K562 (cell line): ENCODE data around the gene TRUB1. TPM values are rescaled to one million over a fixed set of nuclear protein-coding genes. Genes with fewer than 3 reads are reported as not detected.

Source experiments
- ATAC-seq: fragments of 200-7000 bp; cut with Tn5 transposase; 3 replicates; pipeline ENCODE4 v1.9.1; 2020; ENCODE audit warnings: moderate library complexity
- BruUV-seq: library from RNA; stranded (reverse); fragments of 400-500 nt; replicated peaks from 2 replicates; lab custom pipeline; 2021; lab: Mats Ljungman, UMichigan
- CTCF ChIA-PET: fragments of 300-600 bp; formaldehyde crosslinking; extraction: SDS; loops from one replicate; lab custom pipeline; 2021; ENCODE audit warnings: low intra/inter-chr PET ratio; lab: Yijun Ruan, JAX
- POLR2A ChIA-PET: fragments of 300-600, 350-650 bp; sonication (Branson Sonifier 250); formaldehyde crosslinking; extraction: SDS; loops from one replicate; lab custom pipeline; 2021; ENCODE audit warnings: antibody characterized with exemption, inconsistent platforms; lab: Yijun Ruan, JAX
- DNase-seq, 4 experiments: peaks; one replicate each; pipeline versions ENCODE4 v3.0.0 to v3.0.0-alpha.2; 2011 to 2018; ENCODE audit warnings: low spot score in 3 of 4, mixed read lengths in 3 of 4; ENCODE audit errors: extremely low read depth in 1 of 4
- FAIRE-seq: peaks from 2 replicates; lab custom pipeline; 2011; peaks lifted over from hg19 to GRCh38; lab: Jason Lieb, UNC
- H2AFZ ChIP-seq: 2 replicates; pipeline ENCODE4 v1.6.0; 2011; ENCODE audit warnings: low read depth, low read length, control low read depth, inconsistent platforms
- H3K27ac ChIP-seq: fragments of 200-600 bp; 3 replicates; pipeline ENCODE4 v1.8.0; 2011; ENCODE audit warnings: low read depth, mild to moderate bottlenecking, control low read depth, inconsistent platforms, low read length, moderate library complexity, mixed read lengths; ENCODE audit errors: extremely low read depth
- H3K27me3 ChIP-seq, 2 experiments: fragments of 300-600 bp in 1 of 2; 2 replicates in 1 of 2; 3 replicates in 1 of 2; pipeline versions ENCODE4 v1.6.0 to v1.8.0; 2011; ENCODE audit warnings: inconsistent platforms in 2 of 2, low read length in 2 of 2, mild to moderate bottlenecking in 1 of 2, mixed read lengths in 1 of 2, moderate library complexity in 1 of 2; ENCODE audit not compliant: control insufficient read depth in 2 of 2, insufficient read depth in 2 of 2
- H3K36me3 ChIP-seq: fragments of 300-600 bp; 3 replicates; pipeline ENCODE4 v1.8.0; 2011; ENCODE audit warnings: mild to moderate bottlenecking, low read length, inconsistent platforms; ENCODE audit not compliant: control insufficient read depth, insufficient read depth
- H3K4me1 ChIP-seq, 2 experiments: fragments of 200-600 bp in 1 of 2; replicated peaks in 1 of 2; 2 replicates in 1 of 2; 3 replicates in 1 of 2; pipeline versions ENCODE4 v1.5.1 to v1.8.0; 2011; ENCODE audit warnings: inconsistent platforms in 2 of 2, low read length in 2 of 2, mild to moderate bottlenecking in 1 of 2, mixed read lengths in 1 of 2, moderate library complexity in 1 of 2; ENCODE audit not compliant: control insufficient read depth in 2 of 2, insufficient read depth in 2 of 2
- H3K4me2 ChIP-seq: 2 replicates; pipeline ENCODE4 v1.6.1; 2011; ENCODE audit warnings: low read length, control low read depth, inconsistent platforms, mixed read lengths; ENCODE audit not compliant: insufficient read depth
- H3K4me3 ChIP-seq: fragments of 200-600 bp; sonication (generic), shearing (Covaris generic); 2 replicates; pipeline ENCODE4 v1.5.1; 2016; ENCODE audit warnings: control low read depth, inconsistent platforms
- H3K79me2 ChIP-seq: fragments of 200-600 bp; 3 replicates; pipeline ENCODE4 v1.8.0; 2011; ENCODE audit warnings: low read length, inconsistent platforms; ENCODE audit not compliant: control insufficient read depth, insufficient read depth
- H3K9ac ChIP-seq, 2 experiments: 2 replicates each; pipeline versions ENCODE4 v1.6.0 to v1.6.1; 2011; ENCODE audit warnings: low read depth in 2 of 2, low read length in 2 of 2, control low read depth in 1 of 2, inconsistent platforms in 1 of 2, mild to moderate bottlenecking in 1 of 2, mixed read lengths in 1 of 2; ENCODE audit not compliant: insufficient read depth in 1 of 2
- H3K9me1 ChIP-seq: one replicate; pipeline ENCODE4 v1.6.0; 2011; ENCODE audit warnings: inconsistent platforms, mild to moderate bottlenecking, low read length, moderate library complexity; ENCODE audit not compliant: control insufficient read depth, insufficient read depth
- H3K9me3 ChIP-seq: replicated peaks from 2 replicates; pipeline ENCODE4 v1.5.1; 2011; ENCODE audit warnings: low read depth, low read length, inconsistent platforms; ENCODE audit not compliant: control insufficient read depth, insufficient read depth
- H4K20me1 ChIP-seq: replicated peaks from 2 replicates; pipeline ENCODE4 v1.6.1; 2011; ENCODE audit warnings: low read length, inconsistent platforms, mixed read lengths; ENCODE audit not compliant: control insufficient read depth, insufficient read depth
- CBX3 ChIP-seq, 2 experiments: IDR thresholded peaks; 1 replicate in 1 of 2; 2 replicates in 1 of 2; pipeline ENCODE4 v1.6.1; 2012; ENCODE audit warnings: inconsistent platforms in 2 of 2, low read length in 2 of 2, borderline replicate concordance in 1 of 2, control low read depth in 1 of 2
- CHD2 ChIP-seq: IDR thresholded peaks from 2 replicates; pipeline ENCODE4 v1.6.1; 2011; ENCODE audit warnings: low read depth, low read length
- COPS2 ChIP-seq: fragments of 450-650 bp; conservative IDR thresholded peaks from 2 replicates; pipeline ENCODE4 v1.6.1; 2016; ENCODE audit warnings: mild to moderate bottlenecking, moderate library complexity
- CXXC5 ChIP-seq: fragments of 250-450 bp; sonication (Bioruptor Pico); IDR thresholded peaks from 2 replicates; pipeline ENCODE4 v1.8.0; 2022; ENCODE audit warnings: inconsistent platforms, mild to moderate bottlenecking, moderate library complexity
- GABPB2 ChIP-seq: fragments of 250-450 bp; sonication (Bioruptor Pico); conservative IDR thresholded peaks from 2 replicates; pipeline ENCODE4 v1.5.1; 2021; ENCODE audit warnings: mild to moderate bottlenecking
- GTF2E2 ChIP-seq: fragments of 200-800 bp; sonication (Bioruptor generic); IDR thresholded peaks from 2 replicates; pipeline ENCODE4 v1.6.1; 2016; ENCODE audit warnings: missing genetic modification characterization, missing compliant biosample characterization
- MXI1 ChIP-seq: IDR thresholded peaks from 2 replicates; pipeline ENCODE4 v1.6.1; 2011; ENCODE audit warnings: low read depth, mild to moderate bottlenecking, improper control_type of control experiment, low read length
- NR1H2 ChIP-seq: sonication (generic); formaldehyde crosslinking; IDR thresholded peaks from 2 replicates; pipeline ENCODE4 v1.4.0; 2020; ENCODE audit warnings: mild to moderate bottlenecking, missing genetic modification reagents
- PRMT5 ChIP-seq: sonication (generic); formaldehyde crosslinking; IDR thresholded peaks from 2 replicates; pipeline ENCODE4 v1.5.0; 2020; ENCODE audit warnings: missing genetic modification reagents
- RBM34 ChIP-seq: fragments of 200-400 bp; formaldehyde crosslinking; IDR thresholded peaks from 2 replicates; pipeline ENCODE4 v1.6.1; 2018; ENCODE audit warnings: low read length, borderline replicate concordance; ENCODE audit not compliant: insufficient read depth
- SNIP1 ChIP-seq: fragments of 450-650 bp; IDR thresholded peaks from 2 replicates; pipeline ENCODE4 v1.7.1; 2017; ENCODE audit warnings: low read depth, mild to moderate bottlenecking
- SP2 ChIP-seq: IDR thresholded peaks from 2 replicates; pipeline ENCODE4 v1.6.1; 2011; ENCODE audit warnings: mild to moderate bottlenecking, low read depth, low read length, moderate library complexity; ENCODE audit not compliant: poor library complexity, severe bottlenecking; ENCODE audit errors: extremely low read depth
- ZNF239 ChIP-seq: fragments of 250-450 bp; sonication (Bioruptor Pico); IDR thresholded peaks from 2 replicates; pipeline ENCODE4 v1.4.0; 2020; ENCODE audit warnings: mild to moderate bottlenecking
- ZNF41 ChIP-seq: fragments of 250-450 bp; sonication (Bioruptor Pico); conservative IDR thresholded peaks from 2 replicates; pipeline ENCODE4 v1.4.0; 2020; ENCODE audit warnings: mild to moderate bottlenecking
- ZNF696 ChIP-seq: fragments of 250-450 bp; sonication (Bioruptor Pico); conservative IDR thresholded peaks from 2 replicates; pipeline ENCODE4 v1.4.0; 2020; ENCODE audit warnings: mild to moderate bottlenecking, moderate library complexity
- ZSCAN29 ChIP-seq: fragments of 450-650 bp; IDR thresholded peaks from 2 replicates; pipeline ENCODE4 v1.6.1; 2017
- WGBS: fragments of 100-300 bp; shearing (Covaris generic); methylation state at CpG from one replicate; pipeline ENCODE4 v1.1.6; 2016; ENCODE audit warnings: low coverage, mixed read lengths; ENCODE audit not compliant: insufficient coverage; ENCODE audit errors: missing lambda C conversion rate; 5-methylcytosine and 5-hydroxymethylcytosine counted together
- in situ Hi-C: fragments of 300-500 bp; cut with MboI; formaldehyde crosslinking; loops from 4 replicates; pipeline ENCODE4 v1.15.0; 2018; ENCODE audit warnings: inconsistent platforms, mixed read lengths
- intact Hi-C: fragments of 100-400 bp; cut with micrococcal nuclease; formaldehyde crosslinking; loops from 2 replicates; pipeline ENCODE4 v1.14.2; 2022
- polyA plus RNA-seq, 8 experiments: library from polyadenylated mRNA; depleted of rRNA in 4 of 8; stranded (reverse) in 5 of 8; unstranded in 3 of 8; fragments of >200 nt; fragmentation: Nextera tagmentation in 2 of 8; fragmentation: Illumina TruSeq in 1 of 8; extraction: Ambion mirVana in 2 of 8; extraction: Trizol in 1 of 8; gene quantifications; 2 replicates each; pipeline versions ENCODE4 v1.2.1 to v1.2.3, GENCODE V29; 2011 to 2014; ENCODE audit warnings: inconsistent platforms in 1 of 8, missing spikeins in 1 of 8
- total RNA-seq, 7 experiments: library from RNA; depleted of rRNA in 6 of 7; stranded (reverse); fragments of >200 nt in 6 of 7; fragmentation: Illumina TruSeq in 2 of 7; extraction: Trizol in 2 of 7; gene quantifications; 2 replicates each; pipeline versions ENCODE4 v1.2.1 to v1.2.3, GENCODE V29; 2011 to 2021; ENCODE audit warnings: low replicate concordance in 1 of 7
- TF ChIP-seq, protein P1 (sequence below), 2 experiments: fragments of 450-650 bp in 1 of 2; IDR thresholded peaks; 2 replicates each; pipeline ENCODE4 v1.6.1; 2011 to 2017; ENCODE audit warnings: low read depth in 2 of 2, antibody characterized with exemption in 1 of 2, borderline replicate concordance in 1 of 2, low read length in 1 of 2, mild to moderate bottlenecking in 1 of 2, mixed read lengths in 1 of 2; ENCODE audit not compliant: control insufficient read depth in 1 of 2

The TRUB1 gene
- total and polyA plus RNA-seq, 9 of the 15 experiments (the other 6 are each of a cell fraction or from before 2014, with no cell fraction given), result 4.6 to 16.5 (median 11.5) TPM

DNA sequence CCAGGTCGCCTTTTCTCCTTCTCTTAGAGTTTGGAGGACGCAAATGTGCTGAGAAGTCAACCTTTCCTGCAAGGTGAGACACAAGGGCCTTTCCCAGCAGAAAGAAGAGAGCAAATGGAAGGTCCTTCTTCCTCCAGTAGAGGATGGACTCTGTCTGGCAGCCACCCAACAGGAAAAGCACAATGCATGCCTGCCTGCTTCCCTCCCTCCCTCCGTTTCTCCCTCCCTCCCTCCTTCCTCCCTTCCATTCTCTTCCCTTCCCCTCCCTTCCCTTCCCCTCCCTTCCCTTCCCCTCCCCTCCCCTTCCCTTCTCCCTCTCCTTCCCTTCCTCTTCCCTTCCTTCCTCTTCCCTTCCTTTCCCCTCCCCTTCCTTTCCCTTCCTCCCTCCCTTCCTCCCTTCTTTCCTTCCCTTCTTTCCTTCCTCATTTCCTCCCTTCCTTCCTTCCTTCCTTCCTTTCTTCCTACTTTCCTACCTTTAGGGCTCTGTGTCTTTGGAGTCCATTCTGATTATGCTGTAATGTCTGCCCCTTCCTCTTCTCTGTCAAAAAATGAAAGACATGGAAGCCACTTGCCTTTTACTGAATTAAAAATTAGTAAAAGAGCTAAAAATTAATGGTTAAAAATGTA is 66.4 kb downstream of the TRUB1 start (continued):
- TF ChIP-seq, protein P1, sequence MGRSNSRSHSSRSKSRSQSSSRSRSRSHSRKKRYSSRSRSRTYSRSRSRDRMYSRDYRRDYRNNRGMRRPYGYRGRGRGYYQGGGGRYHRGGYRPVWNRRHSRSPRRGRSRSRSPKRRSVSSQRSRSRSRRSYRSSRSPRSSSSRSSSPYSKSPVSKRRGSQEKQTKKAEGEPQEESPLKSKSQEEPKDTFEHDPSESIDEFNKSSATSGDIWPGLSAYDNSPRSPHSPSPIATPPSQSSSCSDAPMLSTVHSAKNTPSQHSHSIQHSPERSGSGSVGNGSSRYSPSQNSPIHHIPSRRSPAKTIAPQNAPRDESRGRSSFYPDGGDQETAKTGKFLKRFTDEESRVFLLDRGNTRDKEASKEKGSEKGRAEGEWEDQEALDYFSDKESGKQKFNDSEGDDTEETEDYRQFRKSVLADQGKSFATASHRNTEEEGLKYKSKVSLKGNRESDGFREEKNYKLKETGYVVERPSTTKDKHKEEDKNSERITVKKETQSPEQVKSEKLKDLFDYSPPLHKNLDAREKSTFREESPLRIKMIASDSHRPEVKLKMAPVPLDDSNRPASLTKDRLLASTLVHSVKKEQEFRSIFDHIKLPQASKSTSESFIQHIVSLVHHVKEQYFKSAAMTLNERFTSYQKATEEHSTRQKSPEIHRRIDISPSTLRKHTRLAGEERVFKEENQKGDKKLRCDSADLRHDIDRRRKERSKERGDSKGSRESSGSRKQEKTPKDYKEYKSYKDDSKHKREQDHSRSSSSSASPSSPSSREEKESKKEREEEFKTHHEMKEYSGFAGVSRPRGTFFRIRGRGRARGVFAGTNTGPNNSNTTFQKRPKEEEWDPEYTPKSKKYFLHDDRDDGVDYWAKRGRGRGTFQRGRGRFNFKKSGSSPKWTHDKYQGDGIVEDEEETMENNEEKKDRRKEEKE (IDR thresholded peaks at IDR 0.05; ENCODE audit: borderline replicate concordance in 1 of 2, control insufficient read depth in 1 of 2, low read depth in 2 of 2, low read length in 1 of 2), result no peak
- TF ChIP-seq CBX3 (IDR thresholded peaks at IDR 0.05; ENCODE audit: borderline replicate concordance in 1 of 2, low read length in 2 of 2), result no peak
- no peak for TF ChIP-seq CXXC5 (CRISPR knock-in tag)
- TF ChIP-seq ZNF696 (CRISPR knock-in tag), result no peak
- TF ChIP-seq NR1H2 (CRISPR knock-in tag), result no peak

DNA sequence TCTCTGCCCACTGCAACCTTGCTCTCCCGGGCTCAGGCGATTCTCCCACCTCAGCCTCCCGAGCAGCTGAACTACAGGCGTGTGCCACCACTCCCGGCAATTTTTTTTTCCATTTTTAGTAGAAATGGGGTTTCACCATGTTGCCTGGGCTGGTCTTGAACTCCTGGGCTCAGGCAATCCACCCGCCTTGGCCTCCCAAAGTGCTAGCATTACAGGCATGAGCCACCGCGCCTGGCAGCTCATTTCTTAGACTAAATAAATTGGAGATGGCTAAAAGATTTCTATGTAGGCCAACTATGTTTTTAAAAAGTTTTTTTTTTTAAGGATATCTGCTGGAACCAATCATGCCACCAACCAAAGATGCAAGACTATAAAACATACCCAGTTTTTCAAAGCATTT is 67.8 kb downstream of the TRUB1 start:
- Histone ChIP-seq H3K79me2 (no peaks in the 10 kb centered on the region), H3K4me3 (no peak overlapping the region), H3K4me1 (no peaks in the 10 kb centered on the region), H2AFZ (no peak overlapping the region), H3K36me3 (no peaks in the 10 kb centered on the region), H3K27ac (no peak overlapping the region), H4K20me1 (no peaks in the 10 kb centered on the region), H3K9me3 (no peaks in the 10 kb centered on the region), H3K9me1 (no peaks in the 10 kb centered on the region), H3K9ac (no peak overlapping the region), H3K4me2 (no peak overlapping the region), H3K27me3 (0 out of 5 replicates have a peak, but pooled peaks cover 0 to 3% of the 10 kb centered on the region in 2 experiments)
- ChIA-PET CTCF (no interaction called here), POLR2A (no interaction called here)
- in situ Hi-C loops, result no loop called here
- no TSS peak for BruUV-seq
- WGBS, result 0% methylated on average over 4 of the region's 8 CpGs
- FAIRE-seq (no peak), ATAC-seq (no peak), DNase-seq (no peak)
- intact Hi-C loops, result no loop called here
- no peak for TF ChIP-seq CHD2
- TF ChIP-seq ZNF41 (CRISPR knock-in tag), result no peak
- TF ChIP-seq ZNF239, result no peak
- TF ChIP-seq GABPB2 (CRISPR knock-in tag), result no peak
- no peak for TF ChIP-seq MXI1
- no peak for TF ChIP-seq PRMT5
- TF ChIP-seq SP2, result no peak
- no peak for TF ChIP-seq ZSCAN29
- no peak for TF ChIP-seq COPS2
- TF ChIP-seq RBM34, result no peak
- TF ChIP-seq SNIP1, result no peak
- no peak for TF ChIP-seq GTF2E2
